GM23338 (cell line): Measurements from ENCODE around the gene PSMB5.

Experiments
- EZH2 ChIP-seq: fragments of 200-600 bp; sonication (generic); IDR thresholded peaks from one replicate; pipeline ENCODE4 v1.8.0; 2017; ENCODE audit warnings: antibody characterized with exemption, mild to moderate bottlenecking, low read depth; ENCODE audit not compliant: unreplicated experiment
- JUNB ChIP-seq: IDR thresholded peaks from one replicate; pipeline ENCODE4 v1.6.1; 2016; ENCODE audit warnings: antibody characterized with exemption; ENCODE audit not compliant: unreplicated experiment
- NANOG ChIP-seq: IDR thresholded peaks from 2 replicates; pipeline ENCODE4 v1.6.1; 2016; ENCODE audit warnings: antibody characterized with exemption, borderline replicate concordance
- POLR2AphosphoS5 ChIP-seq: IDR thresholded peaks from 2 replicates; pipeline ENCODE4 v1.6.1; 2016; ENCODE audit warnings: antibody characterized with exemption, low read depth
- TF ChIP-seq, protein P1 (sequence below), 2 experiments: fragments of 200-600 bp in 1 of 2; sonication (generic) in 1 of 2; conservative IDR thresholded peaks; 2 replicates each; pipeline versions ENCODE4 v1.5.1 to v1.6.1; 2016 to 2017; ENCODE audit warnings: antibody characterized with exemption in 2 of 2, low read depth in 2 of 2, mild to moderate bottlenecking in 2 of 2, moderate library complexity in 1 of 2

GRCh38 chr14:22998329-22999012 is 36.2 kb downstream of the PSMB5 start:
- no peak for TF ChIP-seq NANOG
- TF ChIP-seq, protein P1, sequence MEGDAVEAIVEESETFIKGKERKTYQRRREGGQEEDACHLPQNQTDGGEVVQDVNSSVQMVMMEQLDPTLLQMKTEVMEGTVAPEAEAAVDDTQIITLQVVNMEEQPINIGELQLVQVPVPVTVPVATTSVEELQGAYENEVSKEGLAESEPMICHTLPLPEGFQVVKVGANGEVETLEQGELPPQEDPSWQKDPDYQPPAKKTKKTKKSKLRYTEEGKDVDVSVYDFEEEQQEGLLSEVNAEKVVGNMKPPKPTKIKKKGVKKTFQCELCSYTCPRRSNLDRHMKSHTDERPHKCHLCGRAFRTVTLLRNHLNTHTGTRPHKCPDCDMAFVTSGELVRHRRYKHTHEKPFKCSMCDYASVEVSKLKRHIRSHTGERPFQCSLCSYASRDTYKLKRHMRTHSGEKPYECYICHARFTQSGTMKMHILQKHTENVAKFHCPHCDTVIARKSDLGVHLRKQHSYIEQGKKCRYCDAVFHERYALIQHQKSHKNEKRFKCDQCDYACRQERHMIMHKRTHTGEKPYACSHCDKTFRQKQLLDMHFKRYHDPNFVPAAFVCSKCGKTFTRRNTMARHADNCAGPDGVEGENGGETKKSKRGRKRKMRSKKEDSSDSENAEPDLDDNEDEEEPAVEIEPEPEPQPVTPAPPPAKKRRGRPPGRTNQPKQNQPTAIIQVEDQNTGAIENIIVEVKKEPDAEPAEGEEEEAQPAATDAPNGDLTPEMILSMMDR (conservative IDR thresholded peaks at IDR 0.05; ENCODE audit: low read depth in 2 of 2), result no peak
- TF ChIP-seq EZH2, result no peak
- TF ChIP-seq POLR2AphosphoS5, result no peak
- TF ChIP-seq JUNB, result no peak
